GM12874 (cell line): ENCODE data around the gene SMC1B.

ENCODE experiments used
- CTCF ChIP-seq: IDR thresholded peaks from 2 replicates; pipeline ENCODE4 v1.5.1; 2011; ENCODE audit warnings: low read depth, mild to moderate bottlenecking, control low read depth, low read length, moderate library complexity; ENCODE audit not compliant: insufficient read depth

SMC1B gene

GRCh38 chr22:45310977-45311531 is 102.3 kb downstream of the SMC1B start:
- TF ChIP-seq CTCF = no peak

- no peak for TF ChIP-seq CTCF
Measured at GRCh38 chr22:45310331-45310976, 102.9 kb downstream of the SMC1B start.

GRCh38 chr22:45309422-45310227 is 103.8 kb downstream of the SMC1B start, which contains the start of gene FAM118A:
Gene FAM118A (plus strand): TSS chr22:45309934. CDS start chr22:45322380, 12,446 bp downstream.
- TF ChIP-seq CTCF = no peak

- TF ChIP-seq CTCF = no peak
Measured at GRCh38 chr22:45308957-45309421, 104.4 kb downstream of the SMC1B start.

- TF ChIP-seq CTCF = no peak
Measured at GRCh38 chr22:45308391-45308956, 104.9 kb downstream of the SMC1B start.

- TF ChIP-seq CTCF = no peak
Measured at GRCh38 chr22:45306139-45306538, 107.3 kb downstream of the SMC1B start.

GRCh38 chr22:45305456-45306075 is 107.8 kb downstream of the SMC1B start:
- no peak for TF ChIP-seq CTCF
